Activated CD4-positive, CD25-positive, alpha-beta regulatory T cell (primary cell): ENCODE results near the gene HEXIM2.
"Not testable (repeated sequence)": the region's sequence is repeated elsewhere in the genome, so short reads cannot be mapped to it uniquely, and the experiment has no call there.

Source experiments
- DNase-seq, 4 experiments: peaks; one replicate each; lab custom pipeline; 2025; lab: John Stamatoyannopoulos, UW

HEXIM2 gene

DNA sequence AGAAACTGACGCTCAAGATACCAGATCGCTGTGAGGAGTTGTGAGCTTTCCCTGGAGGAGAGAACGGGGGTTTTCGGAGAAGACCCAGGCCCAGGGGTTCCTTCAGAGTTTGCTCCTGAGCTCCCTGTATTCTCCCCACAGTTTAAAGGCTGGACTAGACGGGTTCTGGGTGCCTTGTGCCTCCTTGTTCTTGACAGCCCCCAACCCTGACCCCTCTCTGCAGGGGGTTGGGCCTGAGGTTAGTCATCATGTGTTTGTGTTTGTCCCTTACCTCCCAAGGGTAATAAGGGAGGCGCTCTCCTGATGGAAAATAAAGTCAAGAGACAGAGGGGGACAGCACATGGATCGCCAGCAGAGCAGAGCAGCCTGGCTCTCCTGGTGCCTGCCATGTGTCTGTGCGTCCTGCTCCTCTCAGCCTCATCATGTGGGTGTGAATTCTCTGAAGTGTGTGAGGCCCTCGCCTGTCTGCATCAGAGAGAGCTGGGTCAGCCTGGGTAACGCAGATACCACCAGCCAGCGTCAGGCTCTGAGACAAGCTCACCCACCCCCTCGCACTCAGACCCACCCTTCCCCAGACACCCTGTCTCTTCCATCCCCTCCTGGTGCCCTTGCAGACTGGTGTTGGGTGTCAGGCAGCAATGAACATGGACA lies 8.7 kb downstream of the HEXIM2 start:
- no peak for DNase-seq

DNA sequence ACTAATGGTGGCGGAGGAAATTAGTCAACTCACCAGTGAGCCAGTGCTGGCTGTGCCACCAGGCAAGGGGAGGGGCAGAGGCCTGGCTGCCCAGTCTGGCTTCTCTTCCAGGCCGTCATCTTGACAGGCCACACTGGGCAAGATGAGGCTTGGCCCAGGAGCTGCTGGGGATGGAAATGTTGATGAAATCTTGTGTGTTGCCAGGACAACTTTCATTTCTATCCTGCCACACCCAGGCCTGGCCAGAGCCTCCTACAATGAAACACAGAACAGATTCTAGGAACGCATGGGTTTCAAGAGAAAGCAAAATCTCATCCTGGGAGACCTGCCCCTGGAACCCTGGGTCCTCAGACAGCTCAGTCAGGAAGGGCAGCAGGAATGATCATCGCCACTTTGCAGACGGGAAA lies 9.3 kb downstream of the HEXIM2 start:
- no peak for DNase-seq

DNA sequence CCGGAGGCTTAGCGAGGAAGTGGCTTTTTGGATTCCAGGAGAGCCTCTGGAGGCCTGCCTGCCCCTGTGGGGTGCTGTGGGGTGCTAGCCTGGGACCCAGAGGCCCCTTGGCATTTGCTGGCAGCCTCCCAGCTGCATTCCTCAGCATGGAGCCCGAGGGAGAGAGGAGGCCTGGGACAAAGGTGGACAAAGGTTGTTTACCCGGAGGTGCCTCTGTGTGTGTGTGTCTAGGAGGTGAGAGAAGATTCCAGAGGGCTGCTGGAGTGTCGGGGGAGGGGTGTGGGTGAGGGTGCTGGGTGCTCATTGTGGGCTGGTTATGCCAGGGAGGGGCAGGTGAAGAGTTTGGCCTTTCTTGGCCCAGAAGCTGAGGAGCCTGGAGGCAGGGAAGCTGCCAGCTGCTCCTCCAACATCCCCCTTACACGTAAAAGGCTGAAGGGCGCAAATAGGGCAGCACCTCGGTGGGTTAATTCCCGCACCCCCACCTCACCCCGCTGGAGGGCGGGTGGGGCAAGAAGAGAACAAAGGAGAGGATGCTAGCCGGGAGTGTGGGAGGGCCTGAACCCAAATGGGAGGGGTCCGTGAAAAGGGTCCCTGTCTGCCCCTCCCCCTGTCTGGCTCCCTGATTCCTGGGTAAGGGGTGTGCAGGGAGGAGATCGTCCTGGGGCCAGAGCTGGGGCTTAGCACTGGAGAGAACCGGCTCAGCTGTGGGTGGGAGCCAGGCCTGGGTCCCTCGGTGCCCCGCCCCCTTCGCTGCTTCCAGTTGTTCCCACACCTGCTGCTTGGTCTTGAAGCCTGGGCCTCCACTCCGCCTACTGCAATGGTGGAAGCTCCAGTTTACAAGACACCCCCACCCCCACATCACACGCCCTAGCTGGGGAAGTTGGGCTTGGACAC lies 9.9 kb downstream of the HEXIM2 start:
- DNase-seq, result no peak

DNA sequence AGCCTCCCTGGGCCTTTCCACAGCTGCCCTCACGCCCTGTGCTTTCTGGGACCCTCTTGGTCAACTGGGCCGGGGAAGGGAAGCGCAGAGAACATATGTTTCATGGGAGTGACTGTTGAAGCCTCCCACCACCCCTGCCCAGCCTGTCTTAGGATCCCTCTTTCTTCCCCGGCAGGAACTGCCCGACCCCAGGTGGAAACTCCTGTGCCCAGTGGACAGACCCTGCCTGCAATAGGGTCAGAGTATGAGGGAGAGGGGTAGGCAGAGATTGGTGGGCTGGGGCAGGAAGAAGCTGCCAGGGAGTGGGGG lies 10.5 kb downstream of the HEXIM2 start:
- no peak for DNase-seq

DNA sequence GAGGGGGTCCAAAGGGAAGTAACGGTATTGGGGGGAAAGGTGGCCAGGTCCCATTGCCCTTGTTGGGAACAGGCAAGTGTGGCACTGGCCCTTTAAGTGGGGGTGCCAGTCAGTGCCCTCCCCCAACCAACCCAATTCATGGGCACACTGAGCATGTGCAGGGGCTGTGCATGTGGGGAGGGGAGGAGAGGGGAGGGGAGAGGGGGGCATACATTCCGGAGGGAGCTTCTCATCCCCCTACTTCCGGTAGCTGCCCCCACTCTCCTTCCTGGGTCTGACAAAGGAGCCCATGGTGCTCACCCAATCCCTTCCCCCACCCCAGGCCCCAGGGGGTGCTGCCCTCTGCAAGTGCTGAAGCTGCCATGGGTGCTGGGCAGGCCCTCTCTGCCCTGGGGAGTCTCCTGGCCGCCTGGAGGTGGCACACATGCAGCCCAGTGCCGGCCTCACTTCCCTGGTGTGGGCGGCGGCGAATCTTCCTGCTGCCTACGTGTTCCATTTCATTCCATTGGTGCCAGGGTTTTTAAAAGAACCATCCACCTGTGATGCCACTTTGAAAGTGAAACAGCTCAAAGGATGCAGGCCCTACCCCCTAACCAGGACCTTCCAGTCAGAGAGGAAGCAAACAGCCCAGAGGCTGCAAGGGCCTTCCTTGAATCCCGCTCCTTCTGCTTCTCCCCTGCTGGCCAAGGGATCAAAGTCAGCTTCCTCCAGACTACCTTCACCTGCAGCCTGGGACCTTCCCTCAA lies 11.0 kb downstream of the HEXIM2 start:
- DNase-seq, result peak in 3 of 4 experiments; percentile 18 to 32 (median 24)

DNA sequence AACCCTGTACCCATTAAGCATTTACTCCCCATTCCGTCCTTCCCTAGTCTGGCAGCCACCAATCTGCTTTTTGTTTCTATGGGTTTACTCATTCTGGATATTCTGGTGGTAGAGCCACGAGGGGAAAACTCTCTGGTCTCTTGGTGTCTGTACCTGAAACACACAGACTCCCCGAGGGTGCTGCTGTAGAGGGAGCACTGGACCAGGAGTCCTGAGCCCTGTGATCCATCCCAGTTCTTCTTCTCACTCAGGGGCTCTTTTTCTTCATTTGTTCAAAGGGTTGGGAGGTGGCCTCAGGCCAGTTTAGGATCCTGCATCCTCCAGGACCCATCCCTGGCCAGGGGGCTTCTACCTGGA lies 14.1 kb downstream of the HEXIM2 start:
- DNase-seq, result no peak

DNA sequence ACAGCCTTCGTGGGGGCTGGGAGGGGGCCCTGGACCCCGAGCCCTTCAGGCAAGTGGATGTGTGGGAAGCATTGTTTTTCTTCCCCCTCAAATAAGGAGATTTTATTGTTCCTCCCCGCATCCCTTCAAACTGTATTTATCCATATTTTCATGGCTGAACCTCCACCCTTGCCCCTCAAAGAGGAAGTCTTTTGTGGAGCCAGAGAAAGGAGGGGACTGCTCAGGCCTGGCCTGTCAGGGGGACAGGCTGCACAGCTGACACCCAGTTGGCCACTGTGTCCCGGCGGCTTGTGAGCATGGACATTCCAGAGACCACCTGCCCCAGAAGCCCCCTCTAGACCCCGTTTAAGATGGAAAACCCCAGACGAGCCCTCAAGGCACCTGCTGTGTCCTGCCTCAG lies 15.9 kb downstream of the HEXIM2 start:
- no peak for DNase-seq

DNA sequence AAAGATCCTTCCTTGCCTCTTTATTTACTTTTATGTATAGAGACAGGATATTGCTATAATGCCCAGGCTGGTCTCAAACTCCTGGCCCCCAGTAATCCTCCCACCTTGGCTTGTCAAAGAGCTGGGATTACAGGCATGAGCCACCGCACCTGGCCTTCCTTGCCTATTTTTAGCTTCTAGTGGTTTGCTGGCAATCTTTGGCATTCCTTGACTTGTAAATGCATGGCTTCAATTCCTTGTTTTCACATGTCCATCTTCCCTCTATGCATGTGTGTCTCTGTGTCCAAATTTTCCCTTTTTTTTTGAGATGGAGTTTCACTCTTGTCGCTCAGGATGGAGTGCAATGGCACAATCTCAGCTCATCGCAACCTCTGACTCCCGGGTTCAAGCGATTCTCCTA lies 22.5 kb downstream of the HEXIM2 start:
- no peak for DNase-seq

DNA sequence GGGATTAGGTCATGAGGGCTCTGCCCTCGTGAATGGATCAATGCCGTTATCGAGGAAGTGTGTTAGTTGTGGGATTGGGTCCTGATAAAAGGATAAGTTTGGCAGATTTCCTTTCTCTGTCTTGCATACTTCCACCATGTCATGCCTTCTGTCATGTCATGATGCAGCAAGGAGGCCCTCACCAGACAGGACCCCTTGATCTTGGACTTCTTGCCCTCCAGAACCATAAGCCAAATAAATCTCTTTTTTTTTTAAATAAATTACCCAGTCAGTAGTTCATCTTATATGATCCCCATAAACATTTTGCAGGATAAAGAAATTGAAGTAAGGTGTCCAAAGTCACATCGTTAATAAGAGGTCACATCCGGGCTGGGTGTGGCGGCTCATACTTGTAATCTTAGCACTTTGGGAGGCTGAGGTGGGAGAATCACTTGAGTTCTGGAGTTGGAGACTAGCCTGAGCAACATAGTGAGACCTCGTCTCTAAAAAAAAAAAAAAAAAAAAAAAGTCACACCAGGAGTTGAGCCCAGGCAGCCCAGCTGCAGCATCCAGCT lies 25.2 kb downstream of the HEXIM2 start:
- DNase-seq, result no peak

DNA sequence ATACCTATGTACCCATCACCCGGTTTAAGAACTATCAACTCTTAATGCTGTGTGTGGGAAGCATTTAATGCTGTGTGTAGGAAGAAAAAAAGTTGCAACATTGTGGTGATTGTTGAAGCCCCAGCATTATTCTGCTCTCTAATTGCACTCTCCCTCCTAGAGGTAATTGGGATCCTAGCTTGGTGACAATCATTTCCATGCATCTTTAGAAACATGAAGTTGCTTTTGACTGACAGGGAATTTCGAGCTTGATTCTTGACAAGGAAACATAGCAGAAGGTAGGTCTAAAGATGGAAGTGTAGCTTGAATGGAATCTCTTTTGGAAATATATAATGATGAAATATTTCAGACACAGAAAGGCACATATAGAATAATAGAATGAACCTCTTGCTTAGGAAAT lies 27.3 kb downstream of the HEXIM2 start:
- no peak for DNase-seq

DNA sequence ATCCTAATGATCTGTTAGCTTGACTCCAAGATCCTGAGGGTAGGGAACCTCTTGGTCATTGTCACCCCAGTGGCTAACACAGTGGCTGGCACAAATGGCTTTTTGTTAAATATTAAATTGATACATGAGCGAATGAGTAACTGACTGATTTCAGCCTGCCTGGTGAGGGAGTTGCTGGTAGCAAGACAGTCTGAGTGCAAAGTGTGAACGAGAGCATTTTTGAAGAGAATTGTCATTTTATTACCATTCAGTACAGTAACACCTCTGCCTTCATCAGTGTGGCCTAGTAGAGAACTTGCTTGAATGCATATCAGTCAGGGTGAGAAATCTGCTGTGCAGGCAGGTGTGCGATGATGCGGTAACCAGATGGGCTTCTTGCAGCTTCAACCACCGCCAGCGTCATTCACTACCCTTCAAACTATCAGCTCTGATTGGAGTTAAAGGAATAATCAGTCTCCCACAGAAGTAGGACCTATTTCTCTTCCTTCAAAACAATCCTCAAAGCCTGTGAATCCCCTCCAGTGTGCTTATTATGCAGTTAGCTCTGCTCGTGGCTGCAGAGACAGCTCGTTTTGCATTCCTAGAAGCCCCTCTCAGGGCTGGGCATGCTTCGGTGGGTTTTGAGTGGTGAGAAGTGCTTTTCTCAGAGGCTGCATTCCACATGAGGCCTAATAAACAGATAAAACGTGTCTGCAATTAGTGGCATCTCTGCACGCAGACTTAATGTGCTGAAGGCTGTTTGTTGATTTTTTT lies 29.0 kb downstream of the HEXIM2 start:
- DNase-seq, result no peak

DNA sequence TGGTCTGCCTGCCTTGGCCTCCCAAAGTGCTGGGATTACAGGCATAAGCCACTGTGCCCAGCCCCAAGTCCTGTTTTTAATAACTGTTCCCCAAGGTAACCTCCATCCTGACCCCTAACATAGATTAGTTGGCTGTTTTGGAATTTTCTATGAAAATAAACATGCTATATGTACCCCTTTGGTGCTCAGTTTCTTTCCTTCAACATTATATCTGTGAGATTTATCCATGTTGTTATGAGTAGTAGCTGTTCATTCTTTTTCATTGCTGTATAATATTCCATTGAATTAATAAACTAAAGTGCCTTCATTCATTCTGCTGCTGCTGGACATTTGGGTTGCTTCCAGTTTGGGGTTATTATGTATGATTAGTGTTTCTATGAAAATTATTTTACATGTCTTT lies 33.7 kb downstream of the HEXIM2 start:
- DNase-seq, result no peak

DNA sequence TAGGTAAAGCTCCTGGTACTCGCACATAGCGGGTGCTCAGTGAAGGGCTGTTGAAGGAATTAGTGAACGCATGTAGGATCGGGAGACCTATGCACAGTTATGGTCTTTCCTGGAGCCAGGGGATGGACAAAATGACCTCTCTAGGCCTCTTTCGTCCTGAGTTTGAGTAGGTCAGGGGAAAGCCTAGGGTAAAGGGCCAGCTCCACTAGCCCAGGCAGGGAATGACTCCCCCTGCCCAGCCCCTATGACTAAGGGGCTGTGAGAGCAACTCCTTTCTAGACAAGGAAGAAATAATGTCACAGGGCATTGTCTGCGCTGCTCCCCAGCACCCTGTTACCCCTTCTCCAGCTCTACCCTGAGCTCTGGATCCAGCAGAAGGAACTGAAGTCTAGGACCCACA lies 35.4 kb downstream of the HEXIM2 start:
- no peak for DNase-seq

DNA sequence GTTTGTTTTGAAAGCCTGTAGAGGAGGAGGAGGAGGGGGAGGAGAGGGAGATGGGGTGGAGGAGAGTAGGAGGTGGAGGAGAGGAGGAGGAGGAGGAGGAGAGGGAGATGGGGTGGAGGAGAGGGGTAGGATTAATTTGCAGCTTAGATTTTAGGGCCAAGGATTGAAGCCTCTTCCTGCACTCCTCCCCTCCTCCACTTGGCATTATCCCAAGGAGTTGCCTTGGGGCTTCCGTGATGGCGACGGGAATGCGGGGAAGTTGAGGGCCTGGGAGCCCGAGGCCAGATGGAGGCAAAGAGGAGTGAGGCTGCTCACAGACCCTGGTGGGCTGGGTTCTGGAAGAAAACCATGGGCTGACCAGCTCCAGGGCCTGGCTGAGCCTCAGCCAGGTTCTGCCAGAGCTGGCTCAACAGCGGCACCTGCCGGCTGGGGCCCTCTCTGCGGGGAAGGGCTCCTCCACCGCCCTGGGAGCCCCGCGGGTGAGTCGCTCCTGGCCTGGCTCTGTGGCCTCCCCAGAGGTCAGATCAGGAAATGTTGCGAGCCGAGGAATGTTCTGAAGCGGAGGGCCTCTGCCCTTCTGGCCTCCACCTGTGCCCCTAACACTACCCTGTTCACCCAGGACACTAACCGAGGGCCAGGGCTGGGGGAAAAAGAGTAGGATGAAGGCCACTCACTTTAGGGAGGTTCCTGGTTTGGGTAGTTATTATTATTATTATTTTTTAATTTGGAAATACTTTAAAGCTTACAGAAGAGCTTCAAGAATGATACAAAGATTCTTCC lies 36.1 kb downstream of the HEXIM2 start:
- DNase-seq, result peak; percentile 76 to 93 (median 83)

DNA sequence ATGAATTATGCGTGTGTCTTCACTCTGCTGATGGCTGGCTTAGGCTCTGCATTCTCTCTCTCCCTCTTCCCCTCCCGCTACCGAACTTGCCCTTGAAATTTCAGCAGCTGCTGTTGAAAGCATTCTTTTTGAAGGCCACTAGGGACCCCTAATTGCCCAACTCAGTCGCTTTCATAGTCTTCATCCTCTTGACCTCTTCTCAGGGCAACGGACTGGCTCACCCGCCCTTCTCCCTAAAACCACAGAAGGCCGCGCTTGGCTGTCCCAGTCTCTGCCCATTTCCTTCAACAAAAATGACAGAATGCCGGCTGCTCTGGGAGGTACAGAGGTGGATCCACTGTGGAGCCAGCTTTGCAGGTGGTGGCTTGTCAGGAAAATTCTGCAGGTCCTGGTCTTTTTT lies 39.0 kb downstream of the HEXIM2 start:
- DNase-seq, result no peak

DNA sequence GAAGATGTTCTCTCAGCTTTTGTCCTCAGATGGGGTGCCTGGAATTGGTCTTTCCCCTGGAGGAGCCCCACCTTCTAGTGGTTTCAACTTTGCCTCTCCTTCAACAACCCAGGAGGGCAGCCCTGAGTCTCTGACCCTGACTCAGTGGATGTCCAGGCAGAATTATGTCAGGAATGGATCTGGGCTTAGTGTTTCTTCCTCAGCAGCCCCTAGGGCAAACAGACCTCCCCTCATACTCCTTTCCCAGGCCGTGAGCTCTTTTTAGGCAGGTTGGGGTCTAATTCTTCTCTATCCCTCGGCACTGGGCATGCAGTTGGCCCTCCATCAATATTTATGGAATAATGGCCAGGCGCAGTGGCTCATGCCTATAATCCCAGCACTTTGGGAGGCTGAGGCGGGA lies 39.8 kb downstream of the HEXIM2 start:
- no peak for DNase-seq

DNA sequence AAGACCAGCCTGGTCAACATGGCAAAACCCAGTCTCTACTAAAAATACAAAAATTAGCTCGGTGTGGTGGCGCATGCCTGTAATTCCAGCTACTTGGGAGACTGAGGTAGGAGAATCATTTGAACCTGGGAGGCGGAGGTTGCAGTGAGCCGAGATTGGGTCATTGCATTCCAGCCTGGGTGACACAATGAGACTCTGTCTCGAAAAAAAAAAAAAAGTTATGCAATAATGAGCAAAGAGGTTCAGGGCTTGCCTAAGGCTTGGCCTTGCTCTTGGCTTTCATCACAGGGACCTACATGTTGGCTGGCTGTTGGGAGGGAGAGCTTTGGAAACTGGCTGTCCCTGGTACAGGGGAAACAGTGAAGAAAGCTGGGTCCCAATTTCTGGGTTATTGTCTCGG lies 40.2 kb downstream of the HEXIM2 start:
- not testable (repeated sequence) for DNase-seq

DNA sequence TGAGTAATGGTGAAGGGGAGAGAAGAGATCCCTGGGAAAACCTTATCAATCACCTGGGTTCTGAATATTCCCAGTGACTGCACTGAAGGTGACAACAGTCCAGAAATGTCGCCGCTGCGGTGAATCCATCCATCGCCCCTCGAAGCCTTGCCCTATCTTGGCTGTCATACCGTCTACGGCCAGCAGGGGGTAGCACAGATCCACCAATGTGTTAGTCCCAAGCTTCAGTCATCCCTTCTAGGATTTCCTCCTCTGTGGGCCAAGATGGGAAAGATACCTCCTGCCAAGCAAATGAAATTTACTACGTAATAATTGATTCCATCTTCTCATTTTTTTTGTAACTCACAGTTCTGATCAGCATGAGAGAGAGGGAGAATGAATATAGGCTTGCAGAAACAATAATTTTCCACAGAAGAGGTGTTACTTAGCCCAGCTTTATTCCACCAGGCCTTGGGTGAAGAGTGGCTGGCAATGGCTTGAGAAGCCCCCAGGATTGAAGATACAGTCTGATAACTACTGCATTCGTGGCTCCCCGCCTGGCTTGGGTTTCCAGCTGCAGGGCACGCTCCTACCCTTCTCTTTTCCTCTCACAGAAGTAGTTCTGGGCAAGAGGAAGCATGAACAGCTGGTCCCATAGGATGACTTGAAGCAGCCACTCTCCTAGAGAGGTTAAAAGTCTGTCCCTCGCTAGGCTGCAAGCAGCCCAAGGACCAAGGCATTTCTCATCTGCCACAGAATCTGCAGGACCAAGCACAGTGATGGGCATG lies 57.4 kb downstream of the HEXIM2 start:
- peak; percentile 61 to 95 (median 80) for DNase-seq
